Vagina (tissue), 2 donors: Measurements from ENCODE around the gene CCDC80.

Experiments
- POLR2A ChIP-seq, 2 donors: fragments of 450-650 bp; IDR thresholded peaks; one replicate each; pipeline ENCODE4 v1.6.1; 2017; ENCODE audit warnings: antibody characterized with exemption in 2 of 2, mild to moderate bottlenecking in 2 of 2, moderate library complexity in 2 of 2
- POLR2AphosphoS5 ChIP-seq, 2 donors: sonication (generic); formaldehyde crosslinking; IDR thresholded peaks; one replicate each; pipeline ENCODE4 v1.9.0; 2017; ENCODE audit warnings: antibody characterized with exemption in 2 of 2, mild to moderate bottlenecking in 2 of 2, low read depth in 1 of 2; ENCODE audit not compliant: insufficient read depth in 1 of 2
- TF ChIP-seq, protein P1 (sequence below), 3 experiments: fragments of 450-650 bp in 2 of 3; fragments of 200-600 bp in 1 of 3; sonication (generic) in 1 of 3; IDR thresholded peaks; one replicate each; pipeline ENCODE4 v1.5.1; 2017 to 2019; ENCODE audit warnings: antibody characterized with exemption in 3 of 3, mild to moderate bottlenecking in 2 of 3, moderate library complexity in 2 of 3

DNA sequence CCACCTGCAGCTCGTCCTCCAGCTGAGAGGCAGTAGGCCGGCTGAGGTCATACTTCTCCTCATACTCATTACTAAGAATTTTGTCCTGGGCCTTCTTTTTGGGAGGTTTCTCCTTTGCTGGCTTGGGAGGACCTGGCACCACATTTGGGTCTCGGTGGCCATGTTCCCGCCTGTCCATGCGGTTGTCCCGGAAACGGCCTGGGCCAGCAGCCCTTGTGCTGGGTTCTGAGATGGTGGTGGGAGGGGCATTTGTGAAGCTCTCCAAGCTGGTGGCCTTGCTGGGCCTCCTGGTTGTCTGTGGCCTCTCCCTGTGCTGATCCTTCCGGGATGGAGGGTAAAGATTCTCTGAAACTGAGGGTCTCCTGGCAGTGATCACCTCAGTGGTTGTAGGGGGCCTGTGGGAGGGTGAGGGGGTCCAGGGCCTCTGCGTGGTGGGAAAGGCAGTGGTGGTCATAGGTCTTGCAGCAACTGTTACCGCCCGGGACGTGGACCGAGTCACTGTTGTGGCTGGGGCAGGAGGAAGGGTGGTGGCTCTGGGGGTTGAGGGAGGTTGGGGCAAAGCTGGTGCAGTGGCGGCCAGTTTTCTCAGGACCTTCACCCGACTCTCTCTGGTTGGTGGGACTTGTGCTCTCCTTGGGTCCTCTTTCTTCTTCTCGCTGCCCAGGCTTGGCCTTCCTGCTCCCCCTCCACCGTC is 2.5 kb downstream of the CCDC80 start:
- TF ChIP-seq POLR2AphosphoS5 (IDR thresholded peaks at IDR 0.05; ENCODE audit: insufficient read depth in 1 of 2, low read depth in 1 of 2) (peak in 1 of 2 donors; percentile 32), POLR2A (IDR thresholded peaks at IDR 0.05) (no peak)
- TF ChIP-seq, protein P1, sequence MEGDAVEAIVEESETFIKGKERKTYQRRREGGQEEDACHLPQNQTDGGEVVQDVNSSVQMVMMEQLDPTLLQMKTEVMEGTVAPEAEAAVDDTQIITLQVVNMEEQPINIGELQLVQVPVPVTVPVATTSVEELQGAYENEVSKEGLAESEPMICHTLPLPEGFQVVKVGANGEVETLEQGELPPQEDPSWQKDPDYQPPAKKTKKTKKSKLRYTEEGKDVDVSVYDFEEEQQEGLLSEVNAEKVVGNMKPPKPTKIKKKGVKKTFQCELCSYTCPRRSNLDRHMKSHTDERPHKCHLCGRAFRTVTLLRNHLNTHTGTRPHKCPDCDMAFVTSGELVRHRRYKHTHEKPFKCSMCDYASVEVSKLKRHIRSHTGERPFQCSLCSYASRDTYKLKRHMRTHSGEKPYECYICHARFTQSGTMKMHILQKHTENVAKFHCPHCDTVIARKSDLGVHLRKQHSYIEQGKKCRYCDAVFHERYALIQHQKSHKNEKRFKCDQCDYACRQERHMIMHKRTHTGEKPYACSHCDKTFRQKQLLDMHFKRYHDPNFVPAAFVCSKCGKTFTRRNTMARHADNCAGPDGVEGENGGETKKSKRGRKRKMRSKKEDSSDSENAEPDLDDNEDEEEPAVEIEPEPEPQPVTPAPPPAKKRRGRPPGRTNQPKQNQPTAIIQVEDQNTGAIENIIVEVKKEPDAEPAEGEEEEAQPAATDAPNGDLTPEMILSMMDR (IDR thresholded peaks at IDR 0.05) = no peak
